ENCODE measurements around the gene FOXC1.

Gene FOXC1

GRCh38 chr6:1643830-1644445, 34.2 kb downstream of the FOXC1 start:
- DNase-seq (ENCODE audit: low read depth) = no peak
- no peak overlapping the region for H3K4me3 ChIP-seq (ENCODE audit: low read depth, low read length)
- no peak for TF ChIP-seq CTCF (IDR thresholded peaks at IDR 0.05; ENCODE audit: low read depth, low read length, missing control alignments)

- no peak overlapping the region for H3K4me3 ChIP-seq (ENCODE audit: low read depth, low read length)
- no peak for DNase-seq (ENCODE audit: low read depth)
- no peak for TF ChIP-seq CTCF (IDR thresholded peaks at IDR 0.05; ENCODE audit: low read depth, low read length, missing control alignments)
Observed at GRCh38 chr6:1644516-1645060, 34.9 kb downstream of the FOXC1 start.

GRCh38 chr6:1645466-1646185, 35.9 kb downstream of the FOXC1 start:
- no peak for TF ChIP-seq CTCF (IDR thresholded peaks at IDR 0.05; ENCODE audit: low read depth, low read length, missing control alignments)

GRCh38 chr6:1651362-1651761, 41.6 kb downstream of the FOXC1 start:
- TF ChIP-seq CTCF (IDR thresholded peaks at IDR 0.05; ENCODE audit: low read depth, low read length, missing control alignments) = no peak
- no peak for DNase-seq (ENCODE audit: low read depth)
- no peak overlapping the region for H3K4me3 ChIP-seq (ENCODE audit: low read depth, low read length)

More at GRCh38 chr6:1645466-1646185, 35.9 kb downstream of the FOXC1 start:
- no peak for DNase-seq (ENCODE audit: low read depth)
- H3K4me3 ChIP-seq (ENCODE audit: low read depth, low read length) = no peak overlapping the region

GRCh38 chr6:1652842-1653241, 43.1 kb downstream of the FOXC1 start:
- no peak for TF ChIP-seq CTCF (IDR thresholded peaks at IDR 0.05; ENCODE audit: low read depth, low read length, missing control alignments)
- no peak overlapping the region for H3K4me3 ChIP-seq (ENCODE audit: low read depth, low read length)
- no peak for DNase-seq (ENCODE audit: low read depth)

- H3K4me3 ChIP-seq (ENCODE audit: low read depth, low read length) = no peak overlapping the region
- DNase-seq (ENCODE audit: low read depth) = no peak
- TF ChIP-seq CTCF (IDR thresholded peaks at IDR 0.05; ENCODE audit: low read depth, low read length, missing control alignments) = no peak
Observed at GRCh38 chr6:1654054-1654453, 44.3 kb downstream of the FOXC1 start.

Data from GM12864 (cell line).